Measurements from ENCODE around the gene SMKR1.

GRCh38 chr7:129489491-129489890 is 12.8 kb upstream of the SMKR1 start:
- no peak for TF ChIP-seq CTCF (IDR thresholded peaks at IDR 0.05; ENCODE audit: insufficient read depth, low read length)
- TF ChIP-seq POLR2AphosphoS5 (IDR thresholded peaks at IDR 0.05; ENCODE audit: low read depth): no peak
